HG03045 (cell line): ENCODE data around the gene DNAJB8.

Source experiments
- ATAC-seq: cut with Tn5 transposase; IDR thresholded peaks from one replicate; pipeline ENCODE4 v1.9.1; 2021; ENCODE audit warnings: mild to moderate bottlenecking, moderate library complexity; ENCODE audit not compliant: unreplicated experiment

DNAJB8 gene

DNA sequence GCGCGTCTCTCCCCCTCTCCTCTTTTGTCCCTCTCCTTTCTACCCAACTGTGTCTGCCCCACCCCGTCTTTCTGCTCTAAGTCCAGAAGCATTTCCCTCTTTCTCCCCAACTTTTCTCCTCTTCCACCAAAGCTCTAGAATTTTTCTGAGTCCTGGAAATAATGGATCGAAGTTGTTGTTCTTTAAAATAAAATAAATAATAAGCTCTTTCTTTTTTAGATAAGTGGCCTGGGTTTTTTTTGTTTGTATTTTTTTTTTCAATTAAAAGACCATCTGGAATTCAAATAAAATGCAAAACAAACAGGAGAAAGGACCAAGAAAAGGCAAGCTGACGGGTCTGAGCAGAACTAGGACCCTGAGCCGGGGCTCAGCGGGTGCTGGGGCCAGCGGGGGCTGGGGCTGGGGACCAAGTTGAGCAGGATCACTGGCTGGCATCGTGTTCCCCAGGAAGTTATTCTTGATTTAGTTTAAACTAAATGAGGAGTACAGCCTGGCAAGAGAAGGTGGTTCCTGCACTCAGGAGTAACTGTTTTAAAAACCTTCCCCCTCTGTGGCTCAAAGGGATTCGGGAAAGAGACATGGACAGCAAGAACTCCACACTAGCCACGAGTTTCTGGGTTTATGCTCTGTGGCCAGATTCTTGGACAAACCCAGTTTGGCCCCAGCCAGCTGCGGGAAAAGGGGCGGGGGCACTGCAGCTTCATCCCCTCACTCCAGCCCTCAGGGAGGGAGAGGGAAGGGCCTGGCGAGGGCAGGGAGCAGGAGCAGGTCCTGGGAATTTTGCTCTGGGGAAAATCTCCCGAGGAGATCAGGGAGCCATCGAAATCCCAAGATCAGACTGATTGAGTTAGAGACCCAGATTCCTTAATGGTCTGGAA is 18.0 kb upstream of the DNAJB8 start:
- ATAC-seq, result no peak

DNA sequence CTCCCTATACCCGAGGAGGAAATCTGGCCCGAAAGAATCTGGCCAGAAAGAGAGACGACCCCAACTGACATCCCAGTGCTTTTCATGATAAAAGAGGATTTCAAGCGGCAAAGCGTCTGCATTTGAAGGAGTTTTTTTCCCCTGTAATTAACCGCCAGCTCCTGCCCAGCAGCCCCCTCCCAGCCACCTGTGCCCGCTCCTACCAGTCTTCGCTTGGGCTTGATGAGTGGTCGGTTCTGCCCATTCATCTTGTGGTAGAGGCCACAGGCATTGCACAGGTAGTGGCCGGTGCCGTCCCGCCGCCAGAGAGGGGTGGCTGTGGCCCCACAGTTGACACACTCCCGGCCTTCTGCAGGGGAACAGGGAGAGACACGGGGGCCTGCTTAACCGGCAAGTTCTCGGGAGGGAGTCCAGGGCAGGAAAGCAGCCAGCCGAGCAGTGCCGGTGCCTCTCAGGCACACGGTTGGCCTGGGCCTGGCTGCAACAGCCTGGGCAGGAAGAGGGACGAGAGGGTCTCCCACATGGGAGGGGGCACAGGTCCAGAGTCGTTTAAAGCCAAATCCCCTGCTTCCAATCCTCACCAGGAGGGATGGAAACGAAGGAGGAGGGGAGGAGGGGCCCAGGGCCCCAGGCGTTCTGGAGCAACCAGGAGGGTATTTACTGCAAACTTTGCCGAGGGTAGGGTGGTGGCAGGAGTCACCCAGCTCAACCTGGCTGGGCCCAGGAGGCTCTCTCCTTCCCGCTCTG is 17.1 kb upstream of the DNAJB8 start:
- no peak for ATAC-seq

DNA sequence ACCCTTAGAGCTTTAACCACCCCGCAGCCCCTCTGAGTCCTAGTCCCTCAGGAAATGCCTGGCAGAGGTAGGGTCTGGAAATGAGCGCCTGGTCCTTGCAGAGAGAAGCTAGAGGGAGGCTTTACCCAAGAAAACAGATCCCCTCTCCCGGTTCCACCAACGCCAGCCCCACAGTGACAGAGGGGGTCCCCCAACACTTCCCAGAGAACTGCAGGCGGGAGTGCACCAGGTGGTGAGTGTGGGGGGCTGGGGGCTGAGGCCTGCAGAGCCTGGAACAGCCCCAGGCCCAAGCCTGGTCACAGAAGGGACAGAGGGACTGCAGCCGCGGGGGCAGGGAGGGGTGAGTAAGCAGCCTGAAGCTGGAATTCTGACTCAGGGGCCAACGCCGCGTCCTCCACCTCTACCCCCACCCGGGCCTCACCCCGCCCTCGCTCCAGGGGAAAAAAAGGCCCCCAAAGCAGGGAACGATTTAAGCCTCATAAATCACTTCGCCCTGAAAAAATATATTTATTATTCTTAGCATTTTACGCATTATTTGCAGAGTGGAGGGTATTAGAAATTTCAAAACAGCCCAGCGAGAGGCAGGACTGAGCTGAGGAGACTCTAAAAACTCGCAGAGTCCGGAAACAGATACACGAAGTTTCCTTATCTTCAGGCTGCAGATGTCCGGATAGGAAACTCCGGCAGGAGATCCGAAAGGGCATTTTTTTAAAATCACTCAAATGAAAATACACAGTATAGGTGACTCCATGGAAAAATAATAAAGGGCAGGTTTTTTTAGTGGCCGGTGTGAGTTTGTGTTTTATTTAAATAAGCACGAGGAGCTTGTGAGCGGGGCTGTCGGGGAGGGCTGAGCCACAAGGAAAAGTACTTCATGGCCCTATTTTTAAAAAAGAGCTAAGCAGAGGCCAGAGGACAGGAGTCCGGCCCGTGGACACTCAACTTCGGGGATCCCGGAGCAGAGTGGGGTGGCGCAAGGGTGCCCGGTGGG is 16.3 kb upstream of the DNAJB8 start:
- no peak for ATAC-seq

DNA sequence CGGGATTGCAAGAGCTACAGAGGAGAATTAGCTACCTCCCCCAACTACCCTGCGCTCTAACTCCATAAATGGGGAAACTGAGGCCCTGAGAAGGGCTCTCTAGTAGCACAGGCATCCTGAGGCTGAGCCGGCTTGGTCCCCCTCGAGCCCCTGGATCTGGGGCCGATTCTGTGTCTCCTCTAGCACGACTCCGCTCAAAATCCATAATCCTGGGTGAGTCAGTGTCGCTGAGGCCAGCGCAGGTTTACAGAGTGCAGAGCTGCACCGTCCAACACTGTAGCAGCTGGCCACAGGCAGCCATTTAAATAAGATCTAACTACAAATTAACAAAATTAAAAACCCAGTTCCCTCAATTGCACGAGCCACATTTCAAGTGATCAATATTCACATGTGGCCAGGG is 15.5 kb upstream of the DNAJB8 start:
- ATAC-seq, result no peak

DNA sequence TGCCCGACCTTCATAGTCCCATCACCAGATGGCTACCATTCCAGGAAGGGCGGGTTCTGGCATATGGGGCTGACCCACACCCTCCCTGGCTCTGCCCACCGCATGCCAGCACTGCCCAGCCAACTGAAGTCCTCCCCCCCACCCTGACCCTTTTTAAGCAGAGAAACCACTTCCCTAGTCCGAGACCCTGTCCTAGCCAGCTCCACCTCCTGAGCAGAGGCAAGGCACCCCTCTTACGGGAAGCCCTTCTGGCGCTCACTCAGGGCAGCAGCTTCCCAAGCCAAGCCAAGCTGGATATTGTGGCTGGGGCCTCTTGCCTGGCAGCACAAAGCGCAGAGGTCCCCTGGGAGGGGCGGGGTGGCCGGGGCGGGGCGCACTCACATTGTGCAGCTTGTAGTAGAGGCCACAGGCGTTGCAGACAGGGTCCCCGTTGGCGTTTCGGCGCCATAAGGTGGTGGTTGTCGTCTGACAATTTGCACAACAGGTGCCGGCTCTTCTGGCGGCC is 14.8 kb upstream of the DNAJB8 start:
- no peak for ATAC-seq

DNA sequence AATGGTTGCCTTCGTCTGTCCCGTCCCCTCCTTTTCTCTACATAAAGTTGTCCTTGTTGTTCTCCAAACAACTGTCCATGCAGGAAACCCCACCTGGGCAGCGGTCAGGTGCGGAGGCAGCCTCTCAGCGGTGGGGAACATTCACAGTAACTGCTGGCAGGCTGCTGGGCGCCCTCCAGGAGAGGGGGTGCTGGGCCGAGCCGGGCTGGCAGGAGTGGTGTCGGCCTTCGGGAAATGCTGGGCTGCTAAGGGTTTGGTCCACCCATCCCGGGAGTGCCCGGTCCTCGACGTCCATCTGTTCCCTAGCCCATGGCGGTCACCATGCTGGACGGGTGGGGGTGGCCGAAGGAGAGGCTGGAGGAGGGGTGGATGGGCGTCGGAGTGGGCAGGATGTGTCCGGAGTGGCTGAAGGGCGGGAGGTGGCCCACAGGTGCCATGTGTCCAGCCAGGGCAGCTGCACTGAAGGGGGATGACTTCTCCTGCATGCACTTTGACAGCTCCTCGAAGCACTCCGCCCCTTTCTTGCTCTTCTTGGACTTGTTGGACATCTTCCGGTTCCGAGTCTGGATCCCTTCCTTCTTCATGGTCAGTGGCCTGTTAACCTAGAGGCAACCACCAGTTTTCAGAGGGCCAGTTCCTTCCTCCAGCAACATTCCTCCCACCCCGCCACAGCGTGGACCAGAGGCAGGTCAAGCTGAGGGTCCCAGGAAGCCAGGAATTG is 14.2 kb upstream of the DNAJB8 start:
- ATAC-seq, result no peak

DNA sequence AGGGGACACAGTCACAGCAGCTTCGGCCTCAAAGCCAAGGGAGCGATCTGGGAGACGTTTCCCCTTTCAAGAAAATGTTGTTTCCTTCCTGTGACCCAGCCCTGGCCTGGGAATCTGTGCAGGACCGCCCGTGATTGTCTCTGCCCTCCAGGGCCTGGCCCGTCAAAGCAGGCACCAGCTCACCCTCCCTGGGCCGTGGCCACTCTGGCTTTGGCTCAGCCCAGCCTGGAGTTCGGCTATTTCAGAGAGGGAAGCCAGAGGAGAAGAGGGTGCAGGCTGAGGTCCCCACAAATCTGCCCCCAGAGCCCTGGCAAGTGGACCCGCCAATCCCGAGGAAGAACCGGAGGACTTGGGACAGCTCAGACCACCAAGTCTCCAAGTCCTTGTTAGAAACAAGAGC is 13.6 kb upstream of the DNAJB8 start:
- no peak for ATAC-seq

DNA sequence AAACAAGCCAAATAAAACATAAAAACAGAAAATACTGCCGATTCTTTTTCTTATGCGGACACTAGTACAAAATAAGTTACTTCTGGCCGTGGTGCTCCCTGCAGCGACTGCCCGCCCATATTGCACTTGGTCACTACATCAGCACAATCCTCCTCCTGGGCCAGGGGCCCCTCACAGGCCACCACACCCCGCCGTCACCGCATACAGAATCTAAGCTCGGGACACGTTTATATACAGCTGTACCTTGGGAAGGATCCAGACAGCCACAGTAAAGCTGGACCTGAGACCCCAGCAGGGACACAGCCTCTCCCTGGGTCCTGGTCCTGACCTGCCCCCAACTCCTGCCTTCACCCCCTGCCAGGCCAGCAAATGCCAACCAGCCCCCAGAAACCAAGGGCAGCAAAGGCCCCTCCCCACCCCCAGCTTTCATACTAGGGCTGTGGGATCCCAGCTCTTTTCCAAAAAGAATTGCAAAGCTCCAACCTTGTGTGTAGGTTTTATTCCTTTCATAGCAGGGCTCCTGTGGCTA is 12.9 kb upstream of the DNAJB8 start:
- ATAC-seq, result no peak

DNA sequence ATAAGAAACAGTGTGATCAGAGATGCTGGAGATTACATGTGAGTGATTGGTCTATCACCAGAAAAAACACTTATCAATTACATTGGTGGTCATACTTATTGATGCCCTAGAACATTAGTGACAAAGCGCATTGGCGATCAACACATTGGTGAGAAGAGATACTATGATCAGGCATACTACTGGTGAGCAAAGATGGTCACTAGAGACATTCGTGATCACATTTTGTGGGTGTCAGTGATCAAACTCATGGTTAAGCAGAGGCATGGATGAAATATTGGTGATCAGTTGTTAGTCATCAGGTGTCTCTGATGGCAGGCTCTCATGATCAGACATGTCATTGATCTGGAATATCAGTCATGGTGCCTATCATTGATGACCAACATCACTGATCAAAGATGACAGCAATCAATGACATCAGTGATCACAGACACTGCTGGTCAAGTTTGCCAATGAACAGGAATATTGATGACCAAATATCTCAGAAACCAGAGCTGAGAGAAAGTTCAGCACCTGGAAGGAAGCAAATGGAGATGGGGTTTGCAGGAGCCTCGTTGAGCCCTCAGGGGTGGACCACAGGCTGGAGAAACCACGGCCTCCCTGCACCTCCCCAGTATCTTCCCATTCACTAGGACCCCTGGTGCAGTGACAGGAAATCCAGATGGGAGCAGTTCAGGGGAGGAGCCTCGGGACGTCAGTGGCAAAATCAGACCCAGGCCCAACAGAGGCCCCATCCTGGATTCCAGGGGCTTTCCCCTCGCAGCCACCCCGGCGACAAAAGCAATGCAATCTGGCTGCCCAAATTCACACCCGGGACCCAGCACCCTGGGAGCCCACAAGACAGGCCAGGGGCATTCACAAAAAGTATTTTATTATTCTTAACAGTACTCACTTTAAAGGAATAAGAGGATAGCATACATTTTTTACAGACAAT is 12.2 kb upstream of the DNAJB8 start:
- ATAC-seq, result no peak

DNA sequence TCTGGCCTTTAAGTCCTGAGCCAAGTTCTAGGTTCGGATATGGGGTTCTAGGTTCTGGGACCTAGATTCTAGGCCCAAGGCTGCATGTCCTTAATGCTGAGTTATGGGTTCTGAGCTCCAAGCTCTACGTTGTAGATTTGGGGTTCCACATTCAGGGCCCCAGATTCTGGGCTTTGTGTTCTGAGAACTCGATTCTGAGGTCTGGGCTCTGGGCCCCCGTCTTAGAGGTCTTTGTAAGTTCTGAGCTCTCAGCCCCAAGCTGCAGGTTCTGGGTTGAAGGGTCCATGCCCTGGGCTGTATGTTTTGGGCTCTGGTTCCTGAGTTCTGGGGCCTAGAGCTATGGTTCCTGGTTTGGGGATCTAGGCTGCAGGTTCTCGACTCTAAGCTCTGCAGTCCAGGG is 10.0 kb upstream of the DNAJB8 start:
- ATAC-seq, result no peak

DNA sequence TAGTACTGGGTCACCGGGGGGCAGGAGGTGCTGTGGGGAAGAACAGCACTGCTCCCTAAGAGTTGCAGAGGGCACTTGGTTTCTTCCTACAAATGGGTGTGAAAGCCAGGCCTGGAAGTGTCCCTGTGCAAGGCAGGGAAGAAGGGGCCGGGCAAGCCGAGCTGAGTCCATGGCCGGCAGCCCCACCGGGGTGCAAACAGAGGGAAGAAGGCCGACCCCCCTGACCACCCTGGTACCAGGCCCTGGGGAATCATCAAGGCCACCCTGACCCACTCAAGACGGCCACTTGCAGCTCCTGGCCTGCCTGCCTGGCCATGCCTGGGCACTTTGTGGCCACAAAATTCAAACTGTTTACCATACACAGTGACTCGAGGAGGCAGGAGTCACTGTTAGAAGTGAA is 8.7 kb upstream of the DNAJB8 start:
- no peak for ATAC-seq

DNA sequence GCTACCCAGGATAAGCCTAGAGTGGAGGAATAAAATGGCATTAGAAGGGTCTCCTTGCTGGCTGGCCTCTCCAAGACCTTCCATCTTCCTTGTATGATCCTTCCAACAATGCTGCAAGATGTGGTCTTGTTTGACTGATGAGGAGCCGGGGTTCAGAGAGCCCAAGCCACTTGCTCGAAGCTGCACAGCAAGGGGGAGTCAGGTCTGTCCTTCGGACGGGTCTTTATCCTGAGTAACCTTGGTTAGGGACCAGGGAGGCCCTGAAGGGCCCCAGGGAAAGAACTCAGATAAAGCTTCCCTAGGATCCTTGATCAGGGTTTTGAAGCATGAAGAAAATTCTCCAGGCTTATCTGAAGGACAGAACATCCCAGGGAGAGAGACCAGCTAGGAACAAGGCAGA is 7.0 kb upstream of the DNAJB8 start:
- ATAC-seq, result no peak

DNA sequence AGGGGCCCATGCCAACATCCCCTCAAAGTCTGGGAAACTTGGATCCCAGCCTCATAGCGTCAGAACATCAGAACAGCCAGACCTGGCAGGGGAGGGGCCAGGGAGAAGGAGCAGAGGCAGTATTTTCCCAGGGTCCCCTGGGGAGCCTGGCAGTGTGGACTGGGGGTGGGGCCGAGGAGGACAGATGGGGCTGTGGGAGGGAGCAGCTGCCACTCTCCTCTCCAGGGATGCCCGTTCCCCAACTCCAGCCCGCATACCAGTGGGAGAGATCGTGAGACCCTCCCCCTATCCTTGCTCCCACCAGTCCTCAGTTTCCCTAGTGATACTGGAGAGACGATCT is 6.5 kb upstream of the DNAJB8 start:
- no peak for ATAC-seq

DNA sequence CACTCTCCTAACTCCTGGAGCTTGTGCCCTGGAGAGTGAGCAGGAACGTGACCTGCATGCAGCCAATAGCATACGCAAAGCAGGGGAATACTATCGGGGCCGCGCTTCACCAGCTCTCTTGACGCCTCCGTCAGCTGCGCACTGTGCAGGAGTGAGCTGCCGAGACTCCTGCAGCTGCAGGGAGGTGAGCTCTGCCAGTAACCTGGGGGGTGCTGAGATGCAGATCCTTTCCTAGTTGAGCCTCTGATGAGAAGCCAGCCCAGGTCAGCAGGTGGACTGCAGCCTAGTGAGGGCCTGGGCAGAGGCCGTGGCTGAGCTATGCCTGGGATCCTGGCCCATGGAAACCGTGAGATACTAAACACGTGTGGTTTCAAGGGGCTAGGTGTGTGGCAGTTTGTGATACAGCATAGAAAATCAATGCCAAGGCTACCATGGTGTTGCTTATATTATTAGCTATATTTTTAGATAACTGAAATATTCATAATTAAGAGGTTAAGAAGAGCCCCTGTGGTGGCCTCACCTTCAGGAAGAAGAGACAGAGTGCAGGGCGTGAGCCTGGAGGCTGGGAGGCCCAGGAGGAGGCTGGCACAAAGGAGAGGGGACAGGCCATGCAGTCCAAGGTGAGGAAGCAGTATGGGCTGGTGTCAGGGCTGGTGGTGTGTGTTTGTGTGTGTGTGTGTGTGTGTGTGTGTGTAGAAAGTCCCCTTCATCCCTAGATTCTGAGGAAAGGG is 5.9 kb upstream of the DNAJB8 start:
- no peak for ATAC-seq

DNA sequence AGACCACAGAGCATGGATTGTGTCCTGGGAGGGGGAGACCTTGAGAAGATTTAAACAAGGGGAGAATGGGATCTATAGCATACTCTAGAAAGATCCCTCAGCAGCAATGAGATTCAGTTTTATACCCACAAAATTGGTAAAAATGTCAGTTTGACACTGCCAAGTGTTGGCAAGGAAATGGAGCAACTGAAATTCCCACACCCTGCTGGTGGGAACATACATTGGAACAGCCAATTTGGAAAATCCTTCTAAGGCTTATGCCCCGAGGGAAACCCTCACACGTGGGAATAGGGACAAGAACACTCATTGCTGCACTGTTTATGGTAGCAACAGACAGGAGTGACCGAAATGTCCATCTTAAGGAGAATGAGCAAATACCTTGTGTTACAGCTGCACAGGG is 5.0 kb upstream of the DNAJB8 start:
- ATAC-seq, result no peak

DNA sequence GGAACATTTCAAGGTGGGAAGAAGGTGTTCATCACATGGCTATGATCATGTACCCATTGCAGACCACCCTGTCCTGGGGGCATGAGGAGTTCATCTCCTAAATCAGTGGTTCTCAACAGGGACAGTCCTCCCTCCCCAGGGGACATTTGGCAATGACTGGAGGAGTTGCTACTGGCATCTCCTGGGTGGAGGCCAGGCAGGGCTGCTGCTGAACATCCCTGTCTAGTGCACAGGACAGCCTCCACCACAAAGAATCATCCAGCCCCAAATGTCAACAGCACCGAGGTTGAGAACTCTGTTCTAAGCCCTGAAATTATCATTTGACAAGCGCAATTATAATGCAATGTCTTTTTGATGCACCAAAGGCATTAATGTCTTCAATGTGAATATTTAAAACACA is 4.4 kb upstream of the DNAJB8 start:
- no peak for ATAC-seq

DNA sequence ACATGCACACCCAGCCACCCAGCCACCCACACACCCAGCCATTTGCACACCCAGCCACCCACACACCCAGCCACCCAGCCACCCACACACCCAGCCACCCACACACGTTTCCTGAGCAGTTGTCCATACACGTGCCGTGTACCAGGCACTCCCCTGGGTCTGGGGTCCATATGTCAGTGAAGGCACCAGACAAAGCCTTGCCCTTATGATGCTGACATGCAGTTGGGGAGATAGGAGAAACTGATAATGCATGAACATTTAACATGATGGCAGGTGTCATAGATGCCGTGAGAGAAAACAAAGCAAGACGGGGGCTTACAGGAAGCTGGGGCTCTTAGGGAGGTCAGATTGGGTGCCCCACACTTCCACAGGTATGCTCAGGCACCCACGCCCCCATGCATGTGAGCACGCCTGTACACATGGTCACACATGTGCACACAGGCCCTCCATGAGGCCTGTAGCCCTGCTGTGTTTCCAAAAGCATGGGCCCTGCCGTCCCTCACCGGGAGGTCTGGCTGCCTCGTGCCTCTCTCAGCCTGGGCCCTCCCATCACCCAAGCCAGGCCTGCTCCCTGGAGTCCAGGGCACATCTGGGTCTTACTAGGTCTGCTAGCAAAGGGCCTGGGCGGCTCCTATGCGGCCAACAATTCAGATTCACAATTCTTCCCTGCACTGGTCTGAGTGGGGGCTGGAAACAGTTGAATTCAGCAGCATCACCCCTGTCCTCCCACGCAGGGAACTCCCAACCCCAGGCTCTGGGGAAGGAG is 3.6 kb upstream of the DNAJB8 start:
- ATAC-seq, result no peak

DNA sequence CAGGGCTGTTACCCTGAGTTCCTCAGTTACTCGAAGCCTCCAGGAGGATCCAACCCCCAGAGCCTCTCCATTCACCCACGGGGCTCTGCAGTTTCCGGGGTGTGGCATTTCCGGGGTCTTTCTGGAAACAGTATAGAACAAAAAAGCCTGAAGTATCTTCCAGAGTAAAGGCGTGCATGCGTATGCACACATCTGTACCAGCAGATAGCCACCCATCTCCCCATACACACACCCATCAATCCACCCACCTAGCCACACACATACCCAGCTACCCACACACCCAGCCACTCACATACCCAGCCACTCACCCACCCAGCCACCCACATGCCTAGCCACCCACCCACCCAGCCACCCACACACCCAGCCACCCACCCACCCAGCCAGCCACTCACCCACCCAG is 2.9 kb upstream of the DNAJB8 start:
- no peak for ATAC-seq
